Mammary epithelial cell (primary cell): ENCODE data around the gene SLX4.

Experiments
- CTCF ChIP-seq, 2 donors: IDR thresholded peaks in 1 of 2; conservative IDR thresholded peaks in 1 of 2; 2 replicates each; pipeline ENCODE4 v1.5.1; 2011 to 2012; ENCODE audit warnings: inconsistent platforms in 2 of 2, low read length in 2 of 2, mild to moderate bottlenecking in 2 of 2, control low read depth in 1 of 2, low read depth in 1 of 2; ENCODE audit not compliant: insufficient read depth in 1 of 2; ENCODE audit errors: extremely low read depth in 1 of 2
- EZH2 ChIP-seq: IDR thresholded peaks from 2 replicates; pipeline ENCODE4 v1.6.1; 2012; ENCODE audit warnings: low read length, inconsistent platforms, borderline replicate concordance

DNA sequence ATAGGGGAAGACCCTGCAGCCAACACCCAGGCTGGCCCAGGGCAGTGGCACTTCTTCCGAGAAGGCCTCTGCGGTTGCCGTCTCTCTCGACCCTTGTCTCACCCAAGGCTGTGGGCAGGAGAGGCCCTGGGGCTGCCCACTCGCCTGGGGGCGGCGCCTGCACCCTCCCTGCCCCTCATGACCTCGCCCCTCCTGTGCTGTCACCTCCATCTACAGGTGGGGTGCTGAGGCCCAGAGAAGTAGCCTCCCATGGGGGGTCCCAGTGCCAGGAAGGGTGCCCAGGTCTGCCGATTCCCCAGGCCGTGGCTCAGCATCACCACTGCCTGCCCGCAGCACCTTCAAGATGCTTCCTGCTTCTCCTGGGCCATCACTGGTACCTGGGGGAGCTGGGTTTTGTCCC, 35.2 kb downstream of the SLX4 start:
- no peak for TF ChIP-seq CTCF (conservative IDR thresholded peaks at IDR 0.05 in 1 of 2, IDR thresholded peaks at IDR 0.05 in 1 of 2; ENCODE audit: extremely low read depth in 1 of 2, insufficient read depth in 1 of 2, low read depth in 1 of 2, low read length in 2 of 2)
- TF ChIP-seq EZH2 = no peak
